ENCODE measurements around the gene TMEM242.

Gene TMEM242

DNA sequence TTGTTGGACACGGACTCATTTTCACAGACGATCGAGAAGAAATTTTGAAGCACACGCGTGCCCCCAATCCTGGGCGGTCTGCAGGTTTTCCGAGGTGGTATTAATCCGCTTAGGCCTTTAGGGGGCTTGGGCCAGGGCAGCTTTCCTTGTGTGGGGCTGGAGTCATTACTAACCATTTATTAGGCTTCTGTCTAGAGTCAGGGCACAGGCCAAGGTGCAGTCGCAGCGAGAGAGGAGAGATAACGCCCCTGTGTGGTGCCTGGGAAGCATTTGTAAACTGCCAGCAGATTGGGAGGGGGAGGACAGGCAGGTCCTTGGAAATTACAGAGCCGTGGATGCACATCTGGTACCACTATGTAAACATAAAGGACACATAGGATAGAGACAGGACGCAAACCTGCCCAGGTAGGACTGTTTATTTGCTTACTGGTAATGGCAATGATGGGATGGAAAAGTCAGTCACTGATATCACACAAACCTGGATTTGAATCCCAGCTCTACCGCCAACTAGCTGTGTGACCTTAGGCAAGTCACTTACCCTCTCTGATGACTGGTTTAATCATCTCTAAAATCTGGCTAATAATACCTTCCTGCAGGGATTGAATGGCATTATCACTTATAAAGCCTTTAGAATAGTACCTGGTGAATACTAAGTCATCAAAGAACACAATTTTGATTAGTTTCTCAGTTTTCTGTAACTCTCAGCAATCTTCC, 76.4 kb downstream of the TMEM242 start:
- no peak overlapping the region for H2BK15ac ChIP-seq (ENCODE audit: low read depth, poor library complexity, severe bottlenecking)
- no peak for DNase-seq
- peaks cover 3% of the 10 kb centered on the region for H3K9me3 ChIP-seq (ENCODE audit: control insufficient read depth, low read length)
- H3K9ac ChIP-seq (ENCODE audit: low read length) = no peak overlapping the region
- H3K27ac ChIP-seq (ENCODE audit: low read length, poor library complexity, severe bottlenecking) = no peak overlapping the region
- no peak overlapping the region for H2BK5ac ChIP-seq (ENCODE audit: low read depth, low read length, poor library complexity, severe bottlenecking)
- no peak overlapping the region for H3K4ac ChIP-seq (ENCODE audit: low read depth in 1 of 2, low read length in 2 of 2)
- H2BK12ac ChIP-seq (ENCODE audit: low read length in 2 of 2) = no peak overlapping the region
- no peak overlapping the region for H3K18ac ChIP-seq (ENCODE audit: low read depth in 1 of 2, low read length in 2 of 2)
- no peak overlapping the region for H2AFZ ChIP-seq (ENCODE audit: low read depth, low read length)
- H3K4me1 ChIP-seq (ENCODE audit: control insufficient read depth, insufficient read depth, low read depth, low read length) = peaks cover 3% of the 10 kb centered on the region
- no peak overlapping the region for H3K14ac ChIP-seq (ENCODE audit: low read length in 2 of 2)
- H2AK5ac ChIP-seq (ENCODE audit: low read length, severe bottlenecking) = no peak overlapping the region
- H3K4me2 ChIP-seq (ENCODE audit: low read length, poor library complexity, severe bottlenecking) = no peak overlapping the region
- no peak overlapping the region for H3K4me3 ChIP-seq (ENCODE audit: insufficient read depth in 1 of 2, low read depth in 1 of 2, low read length in 2 of 2)
- H3K23ac ChIP-seq (ENCODE audit: low read length in 2 of 2) = no peak overlapping the region
- no peaks in the 10 kb centered on the region for H3K79me1 ChIP-seq (replicated peaks; ENCODE audit: low read length, poor library complexity, severe bottlenecking)
- no peaks in the 10 kb centered on the region for H3K36me3 ChIP-seq (ENCODE audit: control insufficient read depth in 1 of 2, insufficient read depth in 2 of 2, low read depth in 1 of 2, low read length in 2 of 2)
- no peak overlapping the region for H2BK120ac ChIP-seq (ENCODE audit: low read depth, low read length)
- 78% methylated on average over 14 of the region's 14 CpGs for WGBS
- no peak overlapping the region for H4K8ac ChIP-seq (ENCODE audit: low read length)
- H3K27me3 ChIP-seq (ENCODE audit: control insufficient read depth in 1 of 2, insufficient read depth in 1 of 2, low read length in 2 of 2) = peaks cover 7 to 31% of the 10 kb centered on the region in 2 experiments
- no peak overlapping the region for H4K91ac ChIP-seq (ENCODE audit: low read length)

DNA sequence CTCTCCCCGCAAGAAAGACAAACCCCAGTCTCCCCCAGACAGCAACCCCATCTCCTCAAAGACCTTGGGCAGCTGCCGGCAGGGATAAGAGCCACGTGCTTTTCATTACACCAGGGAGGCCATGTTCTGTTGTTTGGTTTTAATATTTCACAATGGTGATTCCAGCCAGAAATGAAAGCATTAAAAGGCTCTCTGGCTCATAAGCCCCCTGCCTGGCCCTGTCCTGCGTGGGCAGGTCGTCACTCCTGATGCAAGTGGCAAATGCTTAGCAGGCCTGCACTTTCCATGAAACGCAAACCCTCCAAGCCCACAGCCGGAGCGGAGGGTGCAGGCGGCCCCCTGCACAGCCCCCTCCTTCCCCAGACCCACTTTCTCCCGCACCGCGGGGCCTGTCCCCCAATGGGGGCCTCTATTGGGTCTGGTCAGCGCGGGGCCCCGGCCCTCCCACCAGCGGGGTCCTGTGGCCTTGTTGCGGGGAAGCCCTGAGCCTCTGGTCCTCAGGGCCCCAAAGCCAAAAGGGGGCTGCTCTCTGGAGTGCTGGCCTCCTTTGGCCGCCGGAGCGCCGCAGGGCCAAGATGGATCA, 77.2 kb downstream of the TMEM242 start:
- WGBS = 94% methylated on average over 21 of the region's 21 CpGs
- H4K8ac ChIP-seq (ENCODE audit: low read length) = no peak overlapping the region
- H3K4me3 ChIP-seq (ENCODE audit: insufficient read depth in 1 of 2, low read depth in 1 of 2, low read length in 2 of 2) = no peak overlapping the region
- no peak overlapping the region for H3K14ac ChIP-seq (ENCODE audit: low read length in 2 of 2)
- no peak overlapping the region for H3K23ac ChIP-seq (ENCODE audit: low read length in 2 of 2)
- peaks cover 7 to 25% of the 10 kb centered on the region in 2 experiments for H3K27me3 ChIP-seq (ENCODE audit: control insufficient read depth in 1 of 2, insufficient read depth in 1 of 2, low read length in 2 of 2)
- H3K36me3 ChIP-seq (ENCODE audit: control insufficient read depth in 1 of 2, insufficient read depth in 2 of 2, low read depth in 1 of 2, low read length in 2 of 2) = no peaks in the 10 kb centered on the region
- no peak overlapping the region for H2BK5ac ChIP-seq (ENCODE audit: low read depth, low read length, poor library complexity, severe bottlenecking)
- no peak overlapping the region for H3K27ac ChIP-seq (ENCODE audit: low read length, poor library complexity, severe bottlenecking)
- H3K4ac ChIP-seq (ENCODE audit: low read depth in 1 of 2, low read length in 2 of 2) = no peak overlapping the region
- no peak overlapping the region for H2AK5ac ChIP-seq (ENCODE audit: low read length, severe bottlenecking)
- DNase-seq = no peak
- H2BK12ac ChIP-seq (ENCODE audit: low read length in 2 of 2) = no peak overlapping the region
- H3K9ac ChIP-seq (ENCODE audit: low read length) = peak overlapping the region; percentile 45
- H2BK15ac ChIP-seq (ENCODE audit: low read depth, poor library complexity, severe bottlenecking) = no peak overlapping the region
- H3K4me1 ChIP-seq (ENCODE audit: control insufficient read depth, insufficient read depth, low read depth, low read length) = peaks cover 3% of the 10 kb centered on the region
- no peaks in the 10 kb centered on the region for H3K79me1 ChIP-seq (replicated peaks; ENCODE audit: low read length, poor library complexity, severe bottlenecking)
- no peak overlapping the region for H4K91ac ChIP-seq (ENCODE audit: low read length)
- no peak overlapping the region for H2BK120ac ChIP-seq (ENCODE audit: low read depth, low read length)
- H3K4me2 ChIP-seq (ENCODE audit: low read length, poor library complexity, severe bottlenecking) = no peak overlapping the region
- H3K18ac ChIP-seq (ENCODE audit: low read depth in 1 of 2, low read length in 2 of 2) = no peak overlapping the region
- H3K9me3 ChIP-seq (ENCODE audit: control insufficient read depth, low read length) = peaks cover 3% of the 10 kb centered on the region
- H2AFZ ChIP-seq (ENCODE audit: low read depth, low read length) = no peak overlapping the region

DNA sequence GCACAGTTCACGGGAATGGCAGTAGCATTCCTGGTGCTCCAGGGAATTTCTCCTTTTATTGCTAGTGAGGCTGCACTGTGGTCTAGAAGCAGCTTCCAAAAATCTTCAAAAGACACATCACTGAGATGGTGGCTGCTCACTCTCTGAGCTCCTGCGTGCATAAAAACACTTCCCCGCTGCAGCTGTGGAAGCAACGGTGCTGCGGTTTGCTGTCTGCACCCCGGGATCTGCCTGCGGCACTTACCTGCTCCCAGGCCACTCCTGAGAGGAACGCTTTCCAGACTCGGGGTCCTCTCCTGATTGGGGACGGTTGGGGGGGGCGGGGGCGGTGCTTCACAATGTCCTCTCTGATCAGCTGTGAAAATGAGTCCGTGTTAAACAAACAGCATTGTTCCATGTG, 77.9 kb downstream of the TMEM242 start:
- no peak overlapping the region for H3K4me3 ChIP-seq (ENCODE audit: insufficient read depth in 1 of 2, low read depth in 1 of 2, low read length in 2 of 2)
- no peak overlapping the region for H3K4ac ChIP-seq (ENCODE audit: low read depth in 1 of 2, low read length in 2 of 2)
- no peak overlapping the region for H3K4me2 ChIP-seq (ENCODE audit: low read length, poor library complexity, severe bottlenecking)
- H3K9me3 ChIP-seq (ENCODE audit: control insufficient read depth, low read length) = peaks cover 3% of the 10 kb centered on the region
- H3K27ac ChIP-seq (ENCODE audit: low read length, poor library complexity, severe bottlenecking) = no peak overlapping the region
- H3K18ac ChIP-seq (ENCODE audit: low read depth in 1 of 2, low read length in 2 of 2) = no peak overlapping the region
- H3K23ac ChIP-seq (ENCODE audit: low read length in 2 of 2) = no peak overlapping the region
- no peak overlapping the region for H2BK12ac ChIP-seq (ENCODE audit: low read length in 2 of 2)
- H2BK5ac ChIP-seq (ENCODE audit: low read depth, low read length, poor library complexity, severe bottlenecking) = no peak overlapping the region
- no peaks in the 10 kb centered on the region for H3K79me1 ChIP-seq (replicated peaks; ENCODE audit: low read length, poor library complexity, severe bottlenecking)
- no peak overlapping the region for H2BK120ac ChIP-seq (ENCODE audit: low read depth, low read length)
- WGBS = 74% methylated on average over 13 of the region's 13 CpGs
- H4K91ac ChIP-seq (ENCODE audit: low read length) = no peak overlapping the region
- H3K4me1 ChIP-seq (ENCODE audit: control insufficient read depth, insufficient read depth, low read depth, low read length) = peaks cover 3% of the 10 kb centered on the region
- H3K14ac ChIP-seq (ENCODE audit: low read length in 2 of 2) = peak overlapping the region in 1 of 2 experiments; percentile 44
- no peak overlapping the region for H4K8ac ChIP-seq (ENCODE audit: low read length)
- no peak overlapping the region for H2AFZ ChIP-seq (ENCODE audit: low read depth, low read length)
- no peak overlapping the region for H2BK15ac ChIP-seq (ENCODE audit: low read depth, poor library complexity, severe bottlenecking)
- H3K9ac ChIP-seq (ENCODE audit: low read length) = peak overlapping the region; percentile 49
- H3K36me3 ChIP-seq (ENCODE audit: control insufficient read depth in 1 of 2, insufficient read depth in 2 of 2, low read depth in 1 of 2, low read length in 2 of 2) = no peaks in the 10 kb centered on the region
- H2AK5ac ChIP-seq (ENCODE audit: low read length, severe bottlenecking) = no peak overlapping the region
- DNase-seq = no peak
- peaks cover 7 to 26% of the 10 kb centered on the region in 2 experiments for H3K27me3 ChIP-seq (ENCODE audit: control insufficient read depth in 1 of 2, insufficient read depth in 1 of 2, low read length in 2 of 2)

DNA sequence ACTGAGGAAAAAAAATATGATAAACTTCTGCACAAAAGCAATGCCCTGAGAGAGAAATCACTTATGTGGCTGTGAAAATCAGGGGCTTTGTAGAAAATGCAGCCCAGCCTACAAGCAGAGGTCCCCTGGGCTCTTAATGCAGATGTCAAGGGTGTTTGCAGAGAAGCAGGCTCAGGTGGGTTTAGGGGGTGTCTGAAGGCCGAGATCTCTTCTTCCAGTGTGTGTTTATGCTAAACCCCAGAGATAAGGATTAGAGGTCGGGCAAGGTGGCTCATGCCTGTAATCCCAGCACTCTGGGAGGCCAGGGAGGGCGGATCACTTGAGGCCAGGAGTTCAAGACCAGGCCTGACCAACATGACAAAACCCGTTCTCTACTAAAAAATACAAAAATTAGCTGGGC, 78.5 kb downstream of the TMEM242 start:
- H3K4me3 ChIP-seq (ENCODE audit: insufficient read depth in 1 of 2, low read depth in 1 of 2, low read length in 2 of 2) = peak overlapping the region in 1 of 2 experiments; percentile 23
- no peak overlapping the region for H2BK120ac ChIP-seq (ENCODE audit: low read depth, low read length)
- peaks cover 3% of the 10 kb centered on the region for H3K9me3 ChIP-seq (ENCODE audit: control insufficient read depth, low read length)
- no peak overlapping the region for H2BK12ac ChIP-seq (ENCODE audit: low read length in 2 of 2)
- no peak overlapping the region for H2BK15ac ChIP-seq (ENCODE audit: low read depth, poor library complexity, severe bottlenecking)
- no peak overlapping the region for H3K27ac ChIP-seq (ENCODE audit: low read length, poor library complexity, severe bottlenecking)
- no peak overlapping the region for H3K4ac ChIP-seq (ENCODE audit: low read depth in 1 of 2, low read length in 2 of 2)
- H3K36me3 ChIP-seq (ENCODE audit: control insufficient read depth in 1 of 2, insufficient read depth in 2 of 2, low read depth in 1 of 2, low read length in 2 of 2) = no peaks in the 10 kb centered on the region
- H2AFZ ChIP-seq (ENCODE audit: low read depth, low read length) = no peak overlapping the region
- H3K27me3 ChIP-seq (ENCODE audit: control insufficient read depth in 1 of 2, insufficient read depth in 1 of 2, low read length in 2 of 2) = peaks cover 7 to 27% of the 10 kb centered on the region in 2 experiments
- H3K18ac ChIP-seq (ENCODE audit: low read depth in 1 of 2, low read length in 2 of 2) = no peak overlapping the region
- no peak overlapping the region for H4K91ac ChIP-seq (ENCODE audit: low read length)
- H4K8ac ChIP-seq (ENCODE audit: low read length) = no peak overlapping the region
- H3K23ac ChIP-seq (ENCODE audit: low read length in 2 of 2) = no peak overlapping the region
- no peak overlapping the region for H2AK5ac ChIP-seq (ENCODE audit: low read length, severe bottlenecking)
- no peak overlapping the region for H2BK5ac ChIP-seq (ENCODE audit: low read depth, low read length, poor library complexity, severe bottlenecking)
- no peaks in the 10 kb centered on the region for H3K79me1 ChIP-seq (replicated peaks; ENCODE audit: low read length, poor library complexity, severe bottlenecking)
- H3K9ac ChIP-seq (ENCODE audit: low read length) = peak overlapping the region; percentile 49
- H3K4me1 ChIP-seq (ENCODE audit: control insufficient read depth, insufficient read depth, low read depth, low read length) = peaks cover 3% of the 10 kb centered on the region
- H3K14ac ChIP-seq (ENCODE audit: low read length in 2 of 2) = no peak overlapping the region
- WGBS = 84% methylated on average over 4 of the region's 4 CpGs
- no peak overlapping the region for H3K4me2 ChIP-seq (ENCODE audit: low read length, poor library complexity, severe bottlenecking)
- DNase-seq = no peak
